Effector CD8-positive, alpha-beta T cell (primary cell): Measurements from ENCODE around the gene QRFPR.
"Not testable (repeated sequence)": the region's sequence is repeated elsewhere in the genome, so short reads cannot be mapped to it uniquely, and the experiment has no call there.

Source experiments
- DNase-seq: peaks from one replicate; lab custom pipeline; 2025; lab: John Stamatoyannopoulos, UW
- total RNA-seq, 4 experiments: gene quantifications; one replicate each; lab custom pipeline; 2026; lab: John Stamatoyannopoulos, UW

QRFPR gene
- 0 to 0.36 (median 0) reads per million in 4 experiments for total RNA-seq

- no peak for DNase-seq
Observed at GRCh38 chr4:121380776-121381462, at the start of gene QRFPR. QRFPR (minus strand) TSS chr4:121381018; CDS start chr4:121380647, 371 bp downstream.

DNA sequence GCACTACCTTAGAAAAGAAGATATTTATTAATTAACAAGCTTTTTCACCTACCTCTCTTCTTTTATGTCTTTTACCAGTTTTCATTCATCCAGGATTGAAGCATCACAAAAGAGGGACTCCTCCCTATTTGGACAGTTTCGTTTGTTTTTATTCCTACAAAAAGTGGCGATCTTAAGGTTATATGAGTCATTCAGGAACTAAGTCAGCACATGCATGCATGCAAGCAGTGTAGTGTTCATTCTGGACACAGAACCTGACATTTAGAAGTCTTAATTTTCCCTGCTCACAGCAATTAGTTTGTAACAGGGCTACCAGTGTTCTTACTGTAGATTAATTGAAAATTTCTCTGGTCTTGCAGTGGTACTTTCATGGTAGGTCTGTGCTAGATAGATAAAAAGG is 47.9 kb upstream of the QRFPR start:
- no peak for DNase-seq

- DNase-seq: no peak
Observed at GRCh38 chr4:121421594-121421993, 40.8 kb upstream of the QRFPR start.

DNA sequence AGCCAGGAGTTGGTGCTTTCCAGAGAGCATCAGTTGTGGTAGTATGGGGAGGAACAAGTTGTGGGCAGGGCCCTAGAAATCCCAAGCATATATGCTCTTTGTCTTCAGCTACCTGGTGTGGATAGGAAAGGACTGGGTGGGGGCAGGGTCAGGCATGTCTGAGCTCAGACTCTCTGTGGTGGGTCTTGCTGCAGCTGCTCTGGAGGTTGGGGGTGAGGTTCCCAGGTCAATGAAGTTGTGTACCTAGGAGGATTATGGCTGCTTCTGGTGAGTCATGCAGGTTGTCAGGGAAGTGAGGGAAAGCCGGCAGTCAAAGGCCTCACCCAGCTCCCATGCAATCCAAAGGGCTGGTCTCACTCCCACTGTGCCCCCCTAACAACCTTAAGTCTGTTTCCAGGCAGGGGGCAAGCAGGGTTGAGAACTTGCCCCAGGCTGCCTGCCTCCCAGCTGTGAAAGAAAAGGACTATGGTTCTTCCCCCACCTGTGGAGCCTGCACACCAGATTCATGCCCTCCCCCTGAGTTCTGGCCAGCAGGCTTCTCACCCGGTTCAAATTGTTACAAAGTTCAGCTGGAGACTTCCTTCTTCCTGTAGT is 30.4 kb upstream of the QRFPR start:
- no peak for DNase-seq

- not testable (repeated sequence) for DNase-seq
Observed at GRCh38 chr4:121408567-121408966, 27.7 kb upstream of the QRFPR start.

DNA sequence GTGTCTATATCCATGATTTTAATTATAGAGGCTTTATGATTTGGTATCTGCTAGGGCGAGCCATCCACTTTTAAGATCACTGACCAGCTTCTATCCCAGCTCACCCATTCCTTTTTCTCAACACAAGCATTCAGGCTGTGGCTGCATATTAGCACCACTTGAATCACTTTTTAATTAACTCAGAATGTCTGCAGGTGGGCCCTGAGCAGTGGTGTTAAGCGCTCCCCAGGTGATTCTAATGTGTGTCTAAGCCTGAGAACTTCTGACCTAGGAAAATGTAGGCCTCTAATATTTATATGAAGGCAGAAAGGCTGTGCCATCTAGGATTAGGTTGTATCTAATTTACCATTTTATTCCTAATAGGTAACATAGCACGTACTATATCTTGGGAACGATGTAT is 19.8 kb upstream of the QRFPR start:
- DNase-seq: no peak

- no peak for DNase-seq
Observed at GRCh38 chr4:121397941-121398601, 17.3 kb upstream of the QRFPR start.

GRCh38 chr4:121397434-121397833 is 16.6 kb upstream of the QRFPR start:
- no peak for DNase-seq

GRCh38 chr4:121392426-121393086 is 11.7 kb upstream of the QRFPR start:
- DNase-seq: no peak

GRCh38 chr4:121390335-121390734 is 9.5 kb upstream of the QRFPR start:
- no peak for DNase-seq

DNA sequence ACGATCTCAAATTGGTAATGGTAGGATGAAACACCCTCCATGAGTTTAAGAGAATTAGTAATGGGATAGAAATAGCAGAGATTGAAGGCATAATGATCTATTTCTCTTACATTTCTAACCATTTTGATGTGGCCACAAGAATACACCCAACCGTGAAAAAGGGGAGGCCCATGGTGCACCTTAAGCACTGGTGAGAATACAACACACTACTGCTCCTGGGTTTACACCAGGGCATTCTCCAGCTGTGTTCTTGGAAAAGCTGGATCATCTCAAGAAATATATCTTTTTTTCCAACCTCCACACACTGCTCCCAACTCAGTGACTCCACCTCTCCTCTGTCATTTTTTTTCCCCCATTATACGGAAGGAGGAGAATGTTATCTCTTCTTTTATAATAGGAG is 1.5 kb downstream of the QRFPR start:
- DNase-seq: no peak

- no peak for DNase-seq
Observed at GRCh38 chr4:121377076-121377475, 3.7 kb downstream of the QRFPR start.

- DNase-seq: no peak
Observed at GRCh38 chr4:121376556-121376955, 4.3 kb downstream of the QRFPR start.

DNA sequence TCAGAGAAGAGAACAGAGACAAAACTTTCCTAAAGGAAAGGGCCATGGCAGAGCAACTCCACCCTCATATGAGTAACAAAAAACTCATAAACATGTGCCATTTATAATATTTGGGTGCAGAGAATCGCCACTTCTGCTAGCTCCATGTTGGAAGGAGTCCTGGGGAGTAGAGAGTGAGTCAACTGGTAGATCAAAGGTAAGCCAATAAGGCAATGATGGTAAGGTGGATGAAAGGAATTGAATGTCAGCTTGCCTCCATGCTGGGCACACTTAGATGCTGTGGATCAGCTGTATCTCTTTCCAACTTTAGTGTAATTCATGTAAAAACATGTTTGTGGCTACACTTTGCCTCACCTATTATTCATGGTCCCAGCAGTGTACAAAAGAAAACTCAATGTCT is 4.7 kb downstream of the QRFPR start:
- DNase-seq: no peak

DNA sequence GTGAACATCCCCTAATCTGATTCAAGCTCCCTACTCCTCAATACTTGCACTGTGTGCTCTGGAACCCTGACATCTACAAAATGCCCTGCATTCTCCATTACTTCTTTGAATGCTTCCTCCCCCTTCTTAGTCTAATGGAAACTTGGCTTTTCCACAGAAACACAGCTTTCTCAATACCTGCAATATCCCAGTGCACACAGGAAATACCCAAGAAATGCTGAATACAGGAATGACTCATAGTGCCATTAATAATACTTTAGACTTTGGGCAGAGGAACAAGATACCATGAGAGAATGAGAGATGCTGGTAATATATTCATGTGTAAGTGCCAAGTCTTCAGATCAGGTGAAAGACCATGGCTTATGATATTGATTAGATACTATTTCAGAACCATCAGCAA is 5.6 kb downstream of the QRFPR start:
- no peak for DNase-seq

DNA sequence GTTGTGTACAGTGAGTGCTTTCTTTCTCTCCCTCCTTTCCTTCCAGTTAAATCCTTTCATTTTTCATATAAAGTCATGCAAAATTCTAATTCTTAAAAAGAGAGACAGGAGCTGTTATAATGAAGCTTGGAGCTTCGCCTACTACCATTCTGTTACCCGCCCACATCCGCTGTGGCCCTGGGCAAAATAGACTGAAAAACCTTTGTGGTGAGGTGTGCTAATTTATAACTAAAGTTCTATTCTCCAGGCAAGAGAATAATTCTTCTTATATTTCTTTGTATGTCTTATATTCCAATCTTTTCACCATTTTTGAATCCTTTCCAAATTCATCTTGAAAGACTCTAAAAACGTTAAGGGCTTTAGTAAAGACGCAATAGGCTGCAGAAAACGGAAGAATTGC is 7.0 kb downstream of the QRFPR start:
- no peak for DNase-seq

DNA sequence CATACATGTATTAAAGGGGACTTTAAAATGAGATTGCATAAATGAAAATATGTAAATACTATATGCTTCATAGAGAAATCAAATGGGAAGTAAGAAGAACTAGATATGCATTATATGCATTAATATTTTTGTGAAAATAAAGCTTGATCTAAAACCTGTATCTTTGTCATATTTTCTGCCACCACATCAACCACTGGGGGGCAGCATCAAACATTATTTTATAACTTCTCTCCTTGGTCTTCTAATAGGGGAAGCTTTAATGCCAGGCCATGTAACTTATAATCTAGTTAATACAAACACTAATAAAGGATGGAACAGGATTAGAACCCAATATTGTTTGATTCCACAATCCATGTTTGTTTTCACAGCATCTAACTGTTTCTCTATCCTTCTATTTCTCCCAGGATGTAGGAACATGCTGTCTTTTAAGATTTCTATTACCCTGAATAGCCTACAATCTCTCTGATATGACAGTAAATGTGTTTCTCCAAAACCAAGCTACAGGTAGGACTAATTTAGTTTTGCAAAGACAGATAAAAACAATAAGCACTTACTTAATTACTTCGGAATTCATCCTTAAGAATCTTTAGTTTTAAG is 10.0 kb downstream of the QRFPR start:
- DNase-seq: no peak

DNA sequence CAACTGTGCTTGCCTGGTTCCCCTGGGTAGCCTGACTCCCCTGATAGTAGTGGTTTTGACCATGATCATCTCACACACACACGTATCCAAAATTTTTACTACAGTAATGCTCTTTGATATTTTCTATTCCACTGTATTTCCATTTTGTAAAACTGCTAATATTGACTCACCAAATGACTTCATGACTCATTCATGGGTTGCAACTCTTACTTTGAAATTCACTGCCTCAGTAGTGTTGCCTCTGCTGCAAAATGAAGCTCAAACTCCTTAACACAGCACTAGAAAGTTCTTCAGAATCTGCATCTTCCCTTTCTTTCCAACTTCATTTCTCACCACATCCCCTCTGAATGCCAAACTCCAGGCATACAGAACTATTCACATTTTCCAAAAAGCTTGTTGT is 20.3 kb downstream of the QRFPR start:
- DNase-seq: no peak

- no peak for DNase-seq
Observed at GRCh38 chr4:121358473-121358872, 22.3 kb downstream of the QRFPR start.

DNA sequence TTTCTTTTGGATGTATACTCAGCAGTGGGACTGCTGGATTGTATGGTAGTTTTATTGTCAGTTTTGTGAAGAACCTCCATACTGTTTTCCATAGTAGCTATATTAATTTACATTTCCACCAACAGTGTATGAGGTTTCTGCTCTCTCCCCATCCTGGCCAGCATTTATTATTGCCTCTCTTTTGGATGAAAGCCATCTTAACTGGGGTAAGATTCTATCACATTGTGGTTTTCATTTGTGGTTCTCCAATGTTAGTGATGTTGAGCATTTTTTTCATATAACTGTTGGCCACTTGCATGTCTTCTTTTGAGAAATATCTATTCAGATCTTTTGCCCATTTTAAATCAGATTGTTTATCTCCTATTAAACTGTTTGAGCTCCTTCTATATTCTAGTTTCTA is 27.6 kb downstream of the QRFPR start:
- no peak for DNase-seq

GRCh38 chr4:121344098-121344497 is 36.7 kb downstream of the QRFPR start:
- no peak for DNase-seq

DNA sequence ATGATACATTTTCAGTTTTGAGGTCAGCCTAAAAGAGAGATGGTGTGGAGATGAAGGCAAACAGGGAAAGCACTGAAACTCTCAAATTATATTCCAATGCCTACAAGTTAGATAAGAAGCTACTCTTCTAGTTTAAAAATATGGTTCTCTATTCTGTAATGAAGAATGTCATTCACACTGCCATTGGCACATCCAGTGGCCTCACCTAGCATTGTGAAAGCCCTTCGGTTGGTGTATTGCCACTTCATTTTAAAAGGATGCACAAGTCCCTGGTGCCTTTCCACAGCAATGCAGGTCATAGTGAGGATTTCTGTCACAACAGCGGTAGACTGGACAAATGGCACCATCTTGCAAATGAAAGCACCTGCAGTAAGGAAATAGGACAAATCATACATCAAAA is 40.6 kb downstream of the QRFPR start:
- no peak for DNase-seq
